ENCODE data around the gene CPE.

Gene CPE

GRCh38 chr4:165514739-165515138 lies 135.9 kb downstream of the CPE start:
- TF ChIP-seq TSHZ2 (CRISPR knock-in tag; IDR thresholded peaks at IDR 0.05), result no peak
- no peak for TF ChIP-seq PPARA (CRISPR knock-in tag; IDR thresholded peaks at IDR 0.05; ENCODE audit: borderline replicate concordance)
- no peak for TF ChIP-seq ZNF8 (CRISPR knock-in tag; IDR thresholded peaks at IDR 0.05)
- TF ChIP-seq TCF4 (CRISPR knock-in tag; IDR thresholded peaks at IDR 0.05; ENCODE audit: borderline replicate concordance), result no peak
- no peak for TF ChIP-seq ZFP30 (CRISPR knock-in tag; IDR thresholded peaks at IDR 0.05)
- TF ChIP-seq POU6F1 (CRISPR knock-in tag; IDR thresholded peaks at IDR 0.05; ENCODE audit: borderline replicate concordance, low read depth), result no peak
- no peak for TF ChIP-seq PATZ1 (CRISPR knock-in tag; IDR thresholded peaks at IDR 0.05; ENCODE audit: borderline replicate concordance)
- no peak for TF ChIP-seq TOX (CRISPR knock-in tag; IDR thresholded peaks at IDR 0.05; ENCODE audit: borderline replicate concordance)
- TF ChIP-seq ARNTL (CRISPR knock-in tag; IDR thresholded peaks at IDR 0.05; ENCODE audit: borderline replicate concordance, low read depth), result no peak
- no peak for TF ChIP-seq CSDC2 (CRISPR knock-in tag; IDR thresholded peaks at IDR 0.05)
- no peak for TF ChIP-seq ZC3H10 (CRISPR knock-in tag; IDR thresholded peaks at IDR 0.05)
- no peak for TF ChIP-seq GLIS3 (CRISPR knock-in tag; IDR thresholded peaks at IDR 0.05)
- no peak for TF ChIP-seq ZFP3 (CRISPR knock-in tag; IDR thresholded peaks at IDR 0.05)
- no peak for ATAC-seq

GRCh38 chr4:165515201-165515600 lies 136.4 kb downstream of the CPE start:
- ATAC-seq, result no peak
- TF ChIP-seq CSRNP3 (CRISPR knock-in tag; IDR thresholded peaks at IDR 0.05) (no peak), TSHZ2 (CRISPR knock-in tag; IDR thresholded peaks at IDR 0.05) (no peak), OSR1 (CRISPR knock-in tag; IDR thresholded peaks at IDR 0.05) (no peak), RARB (CRISPR knock-in tag; IDR thresholded peaks at IDR 0.05) (no peak), ZNF565 (CRISPR knock-in tag; conservative IDR thresholded peaks at IDR 0.05; ENCODE audit: low read depth) (no peak), CREB5 (CRISPR knock-in tag; IDR thresholded peaks at IDR 0.05; ENCODE audit: low read depth) (no peak), ZC3H10 (CRISPR knock-in tag; IDR thresholded peaks at IDR 0.05) (no peak), BACH2 (CRISPR knock-in tag; IDR thresholded peaks at IDR 0.05; ENCODE audit: borderline replicate concordance) (no peak), ZFP3 (CRISPR knock-in tag; IDR thresholded peaks at IDR 0.05) (no peak), SNAI2 (CRISPR knock-in tag; IDR thresholded peaks at IDR 0.05) (no peak), TOX (CRISPR knock-in tag; IDR thresholded peaks at IDR 0.05; ENCODE audit: borderline replicate concordance) (no peak), PPARA (CRISPR knock-in tag; IDR thresholded peaks at IDR 0.05; ENCODE audit: borderline replicate concordance) (no peak), GLIS3 (CRISPR knock-in tag; IDR thresholded peaks at IDR 0.05) (no peak), ESRRG (CRISPR knock-in tag; IDR thresholded peaks at IDR 0.05) (no peak), ZFP30 (CRISPR knock-in tag; IDR thresholded peaks at IDR 0.05) (no peak), POU6F1 (CRISPR knock-in tag; IDR thresholded peaks at IDR 0.05; ENCODE audit: borderline replicate concordance, low read depth) (no peak), ARNTL (CRISPR knock-in tag; IDR thresholded peaks at IDR 0.05; ENCODE audit: borderline replicate concordance, low read depth) (no peak), ISL1 (CRISPR knock-in tag; IDR thresholded peaks at IDR 0.05) (no peak), PATZ1 (CRISPR knock-in tag; IDR thresholded peaks at IDR 0.05; ENCODE audit: borderline replicate concordance) (no peak)

Measured in SK-N-SH treated with all-trans-retinoic acid at 6 μM for 48 hours (cell line).